Globus pallidus (tissue), 1 donor: ENCODE results near the gene HTATIP2.
"Not testable (repeated sequence)": the region's sequence is repeated elsewhere in the genome, so short reads cannot be mapped to it uniquely, and the experiment has no call there.

Experiments
- DNase-seq: peaks from one replicate; pipeline ENCODE4 v3.0.0-alpha.2; 2015; ENCODE audit warnings: low spot score

HTATIP2 gene

DNA sequence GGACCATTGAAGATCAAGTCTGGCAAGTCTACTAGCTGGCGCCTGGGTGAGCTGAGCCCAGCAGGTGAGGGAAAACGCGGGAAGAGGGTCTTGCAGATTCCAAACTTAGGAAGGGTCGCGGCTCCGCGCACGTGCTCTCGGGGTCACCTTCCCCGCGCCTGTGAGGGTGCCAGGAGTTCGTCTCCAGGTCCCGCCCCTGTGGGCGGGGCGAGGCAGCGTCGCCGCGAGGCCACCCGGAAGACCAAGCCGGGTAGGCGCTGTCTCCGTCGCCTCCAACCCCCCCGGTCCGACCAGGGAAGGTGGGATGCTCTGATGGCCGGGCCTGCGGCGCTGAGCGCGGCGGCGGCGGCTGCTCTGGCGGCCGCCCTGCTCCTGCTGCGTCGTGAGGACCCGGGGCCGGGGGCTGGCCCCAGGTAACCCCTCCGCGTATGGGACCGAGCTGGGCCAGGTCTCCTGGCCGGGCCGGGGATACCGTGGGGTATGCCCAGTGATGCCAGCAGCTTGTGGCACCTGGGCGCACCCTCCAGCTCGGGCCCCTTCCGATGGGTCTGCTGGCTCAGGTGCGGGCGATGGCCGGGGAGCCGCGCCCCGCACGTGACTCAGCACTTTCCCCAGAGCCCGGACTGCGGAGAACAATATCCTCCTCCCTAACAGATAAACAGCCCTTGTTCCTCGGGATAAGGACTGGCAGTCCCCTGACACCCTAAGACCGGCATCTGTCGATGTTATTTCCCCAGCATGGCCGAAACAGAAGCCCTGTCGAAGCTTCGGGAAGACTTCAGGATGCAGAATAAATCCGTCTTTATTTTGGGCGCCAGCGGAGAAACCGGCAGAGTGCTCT is at the start of gene HTATIP2:
Gene HTATIP2, plus strand, starts transcription at position 215 of the 841 bp plus-strand sequence. Its CDS starts 524 bp downstream, at position 739.
- DNase-seq, result peak; percentile 81

DNA sequence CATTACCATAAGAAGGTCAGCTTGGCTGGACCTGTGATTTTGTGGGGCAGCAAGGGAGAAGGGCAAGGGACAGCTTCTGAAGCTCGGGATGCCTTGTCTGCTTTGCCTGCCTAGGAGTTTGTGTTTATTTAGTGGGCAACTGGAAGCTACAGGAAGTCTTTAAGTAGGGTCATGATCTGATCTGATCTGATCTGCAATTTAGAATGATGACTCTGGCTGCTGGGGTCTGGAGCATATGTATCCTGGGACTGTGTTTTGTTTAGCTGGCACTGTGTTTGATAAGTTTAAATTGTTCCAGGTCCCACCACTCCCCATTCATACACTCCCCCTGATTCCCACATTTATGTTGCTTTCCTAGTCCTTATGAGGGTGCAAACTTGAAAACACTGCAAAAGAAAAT is 47.7 kb upstream of the HTATIP2 start:
- DNase-seq, result no peak

DNA sequence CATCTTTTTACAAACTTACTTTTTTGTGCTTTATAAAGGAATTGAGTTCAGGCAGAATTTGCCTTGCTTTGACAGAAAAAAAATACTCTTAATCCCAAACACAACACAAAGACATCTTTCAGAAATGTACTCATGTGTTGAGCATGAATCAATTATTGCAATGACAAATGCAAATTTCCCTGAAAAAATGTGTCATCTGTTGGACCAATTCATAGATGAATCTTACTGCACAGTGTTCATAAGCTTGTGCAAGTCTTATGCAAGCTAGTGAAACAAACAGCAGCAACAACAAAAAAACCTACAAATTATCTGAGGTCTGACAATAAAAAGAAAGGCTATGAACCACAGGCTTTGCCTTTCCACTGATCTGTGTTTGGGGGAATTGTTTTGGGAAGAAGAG is 42.3 kb upstream of the HTATIP2 start:
- peak; percentile 55 for DNase-seq

DNA sequence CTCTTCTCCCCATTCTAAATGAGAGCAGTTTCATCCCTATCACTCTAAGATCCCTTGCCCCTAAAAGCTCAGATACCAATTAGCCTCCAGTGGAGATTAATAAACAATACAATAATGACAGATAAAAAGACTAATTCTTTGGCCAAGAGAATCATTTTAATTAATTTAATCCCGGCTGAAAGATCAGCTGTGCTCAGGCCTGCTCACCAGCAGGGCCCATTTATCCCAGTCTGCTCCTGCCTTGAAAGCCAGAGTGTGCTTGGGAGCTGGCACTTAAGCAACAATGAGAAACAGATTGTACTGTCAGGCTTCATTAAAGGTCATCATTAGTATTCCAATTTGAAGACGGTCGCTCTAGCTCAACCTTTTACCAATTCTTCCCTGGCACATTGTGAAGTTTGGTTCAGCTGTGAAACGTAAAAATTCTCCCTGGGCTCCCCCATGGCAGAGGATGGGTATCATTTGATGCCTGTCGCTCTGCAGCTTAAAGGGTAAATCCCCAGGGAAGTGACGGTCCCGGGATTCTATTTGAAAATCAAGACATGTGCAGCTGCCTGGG is 36.1 kb upstream of the HTATIP2 start:
- DNase-seq, result no peak

DNA sequence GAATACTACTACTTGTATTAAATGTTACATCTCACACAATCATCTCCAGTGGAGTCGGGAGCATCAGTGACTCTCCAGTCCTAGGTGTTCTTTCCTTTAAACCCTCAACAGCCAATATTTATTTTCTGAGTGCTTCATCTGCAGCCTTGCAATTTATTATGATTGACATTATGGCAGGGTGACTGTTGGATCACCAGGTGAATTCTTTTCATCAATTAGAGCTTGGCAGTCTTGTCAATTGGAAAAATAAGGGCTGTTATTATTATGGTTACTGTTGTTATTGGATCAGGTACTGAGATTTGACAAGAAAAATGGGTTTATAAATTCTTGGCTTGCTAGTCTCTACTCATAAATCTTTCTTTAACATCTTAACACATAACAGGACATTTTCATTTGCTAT is 27.5 kb upstream of the HTATIP2 start:
- DNase-seq, result no peak

DNA sequence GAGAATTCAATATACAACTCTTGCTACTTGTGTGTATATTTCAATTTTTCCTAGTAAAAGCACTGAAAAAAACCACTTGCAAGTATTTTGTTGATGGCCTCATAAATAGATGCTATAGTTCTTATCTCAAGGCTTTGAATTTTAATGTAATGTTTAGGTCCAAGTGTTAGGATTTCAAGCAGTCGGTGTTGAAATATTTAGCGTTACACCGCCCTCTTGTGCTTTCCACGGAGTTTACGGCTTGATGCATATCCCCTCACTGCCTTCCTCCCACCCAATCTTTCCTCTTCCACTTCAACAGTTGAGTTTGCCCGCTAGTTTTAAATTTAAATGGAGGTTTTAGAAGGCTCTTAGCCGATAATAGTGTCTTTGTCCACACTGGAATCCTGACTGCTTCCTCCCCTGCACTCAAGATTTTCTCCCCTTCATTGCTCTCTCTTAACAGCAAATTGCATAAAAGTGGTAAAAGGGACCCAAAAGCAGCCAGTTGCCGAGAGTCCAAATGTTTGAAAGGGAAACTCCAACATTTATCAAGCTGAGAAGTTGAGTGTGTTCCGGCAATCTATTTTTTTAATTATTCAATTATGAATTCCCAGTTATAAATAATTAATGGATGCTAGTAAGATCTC is 25.9 kb upstream of the HTATIP2 start:
- DNase-seq, result peak; percentile 62

DNA sequence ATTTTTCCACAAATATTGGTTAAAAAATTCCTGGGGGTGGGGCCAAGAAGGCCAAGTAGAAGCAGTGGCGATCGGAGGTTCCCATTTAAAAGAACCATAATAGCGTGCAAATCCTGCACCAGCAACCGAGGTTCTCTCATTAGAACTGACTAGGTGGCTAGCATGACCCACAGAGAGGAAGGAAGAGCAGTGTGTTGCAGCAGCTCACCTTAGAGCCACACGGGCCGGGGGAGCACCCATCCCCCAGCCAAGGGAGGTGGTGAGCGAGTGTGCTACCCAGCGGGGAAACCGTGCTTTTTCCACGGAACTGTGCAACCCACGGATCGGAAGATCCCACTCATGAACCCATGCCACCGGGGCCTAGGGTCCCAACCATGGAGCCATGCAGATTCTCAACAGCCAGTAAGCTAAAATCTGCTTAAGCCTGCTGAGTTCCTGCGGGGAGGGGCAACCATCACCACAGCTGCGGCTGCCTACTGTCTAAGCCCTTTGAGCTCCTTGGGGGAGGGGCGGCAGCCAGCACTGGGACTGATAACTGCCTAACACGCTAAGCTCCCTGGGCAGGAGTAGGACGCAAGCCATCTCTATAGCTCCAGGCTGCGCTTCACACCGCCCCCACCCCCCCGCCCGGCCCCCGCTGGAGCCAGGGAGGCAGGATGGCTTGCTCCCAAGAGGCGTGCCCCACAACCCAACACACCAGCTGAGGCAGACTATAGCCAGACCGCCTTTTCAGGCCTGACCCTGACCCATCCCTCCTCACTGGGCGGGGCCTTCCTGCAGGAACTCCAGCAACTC is 21.0 kb upstream of the HTATIP2 start:
- no peak for DNase-seq

DNA sequence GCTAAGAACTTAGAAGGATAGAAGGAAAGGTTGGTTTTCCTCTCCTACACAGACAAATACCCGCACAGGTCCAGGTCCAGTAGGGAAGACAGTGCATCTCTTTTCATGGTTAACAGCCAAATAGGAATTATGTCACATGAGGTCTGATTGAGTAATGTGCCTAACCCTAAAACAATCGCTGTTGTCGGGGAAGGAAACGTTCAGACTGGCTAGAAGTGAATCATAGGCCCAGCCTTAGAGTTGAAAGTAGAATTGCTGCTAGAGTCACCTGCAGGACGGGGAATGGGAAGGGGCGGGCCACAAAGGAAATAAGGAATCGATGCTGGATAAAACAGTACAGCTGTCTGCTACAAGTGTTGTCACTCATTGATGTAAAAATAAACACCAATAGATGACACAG is 12.4 kb upstream of the HTATIP2 start:
- no peak for DNase-seq

DNA sequence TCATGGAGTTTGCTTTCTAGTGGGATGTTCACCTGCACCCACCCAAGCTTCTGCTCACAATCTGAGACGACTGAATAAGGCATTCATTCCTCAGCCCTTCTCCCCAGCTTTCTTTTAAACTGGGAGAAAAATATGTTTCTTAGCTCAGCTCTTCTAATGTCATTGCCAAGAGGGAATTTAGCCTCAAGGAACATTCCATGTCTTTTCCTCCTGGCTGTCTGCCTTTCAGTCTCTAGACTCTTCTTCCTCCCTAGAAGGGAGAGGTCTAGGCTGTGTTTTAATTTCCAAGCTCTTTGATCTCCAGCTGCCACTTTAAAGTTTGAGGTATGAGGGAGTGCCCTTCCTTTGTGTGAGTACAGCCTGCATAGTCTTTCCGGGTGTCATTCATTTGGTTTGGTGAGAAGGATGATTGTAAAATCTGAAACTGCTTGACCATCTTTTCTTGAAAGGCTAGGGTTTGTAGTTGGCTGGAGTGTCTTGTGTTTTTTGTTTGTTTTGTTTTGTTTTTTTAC is 11.7 kb upstream of the HTATIP2 start:
- DNase-seq, result no peak

DNA sequence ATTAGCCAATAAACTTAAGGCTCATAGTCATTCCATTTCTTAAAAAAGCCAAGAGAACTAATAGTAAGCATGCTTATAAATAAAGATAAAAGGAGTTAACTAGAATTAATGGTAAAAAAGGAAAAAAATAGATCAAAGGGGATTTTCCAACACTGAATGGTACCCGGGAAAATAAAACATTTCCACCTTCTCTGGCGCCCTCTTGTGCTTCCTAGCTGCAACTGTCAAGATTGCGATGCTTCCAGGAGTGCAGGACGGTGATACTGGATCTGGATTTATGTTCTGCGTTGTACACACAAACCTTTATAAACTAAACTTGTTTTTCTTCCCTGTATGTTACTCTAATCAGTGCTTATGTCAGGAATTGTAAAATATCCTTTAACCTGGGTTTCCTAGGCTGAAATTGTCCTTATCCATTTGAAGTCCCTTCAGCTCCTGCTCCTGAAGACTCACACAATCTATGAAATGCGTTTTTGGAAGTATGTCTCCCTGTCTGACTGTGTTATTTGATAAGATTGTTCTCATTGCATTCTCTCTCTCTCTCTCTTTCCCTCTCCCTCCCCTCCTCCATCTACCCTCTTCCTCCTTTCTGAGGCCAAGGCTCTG is 9.6 kb upstream of the HTATIP2 start:
- no peak for DNase-seq

DNA sequence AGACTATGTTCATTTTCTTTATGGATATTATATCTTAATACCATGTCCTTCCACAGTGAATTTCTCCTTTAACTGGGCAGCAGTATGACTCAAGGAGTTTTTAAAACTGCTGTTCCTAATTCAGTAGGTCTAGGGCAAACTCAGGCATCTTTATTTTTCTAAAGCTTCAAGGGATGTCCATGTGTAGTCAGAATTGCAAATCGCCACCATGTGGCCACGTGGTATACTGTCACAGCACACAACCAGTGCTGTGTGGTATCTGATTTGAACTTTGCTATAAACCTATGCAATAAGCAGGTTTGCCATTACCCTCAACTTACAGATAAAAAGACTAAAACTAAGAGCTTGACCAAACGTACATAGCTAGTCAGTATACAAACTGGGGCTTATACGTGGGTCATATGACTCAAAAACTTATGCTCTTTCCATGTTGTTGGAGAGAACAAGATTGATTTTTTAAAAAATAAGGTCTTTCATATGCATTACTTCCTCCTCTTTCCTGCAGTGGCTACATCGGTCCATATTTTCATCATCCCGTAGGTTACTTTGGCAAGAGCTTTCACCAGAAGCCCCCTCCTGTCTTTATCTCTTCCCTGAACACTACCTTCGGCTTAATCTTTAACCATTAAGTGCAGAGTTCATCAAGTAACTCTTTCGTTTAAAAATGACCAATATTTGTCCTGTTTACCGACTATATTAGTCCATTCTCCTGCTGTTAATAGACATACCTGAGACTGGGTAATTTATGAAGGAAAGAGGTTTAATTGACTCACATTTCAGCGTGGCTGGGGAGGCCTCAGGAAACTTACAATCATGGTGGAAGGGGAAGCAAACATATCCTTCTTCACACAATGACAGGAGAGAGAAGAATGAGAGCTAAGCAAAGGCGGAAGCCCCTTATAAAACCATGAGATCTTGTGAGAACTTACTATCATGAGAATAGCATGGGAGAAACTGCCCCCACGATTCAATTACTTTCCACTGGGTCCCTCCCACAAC is 8.0 kb upstream of the HTATIP2 start:
- DNase-seq, result no peak

DNA sequence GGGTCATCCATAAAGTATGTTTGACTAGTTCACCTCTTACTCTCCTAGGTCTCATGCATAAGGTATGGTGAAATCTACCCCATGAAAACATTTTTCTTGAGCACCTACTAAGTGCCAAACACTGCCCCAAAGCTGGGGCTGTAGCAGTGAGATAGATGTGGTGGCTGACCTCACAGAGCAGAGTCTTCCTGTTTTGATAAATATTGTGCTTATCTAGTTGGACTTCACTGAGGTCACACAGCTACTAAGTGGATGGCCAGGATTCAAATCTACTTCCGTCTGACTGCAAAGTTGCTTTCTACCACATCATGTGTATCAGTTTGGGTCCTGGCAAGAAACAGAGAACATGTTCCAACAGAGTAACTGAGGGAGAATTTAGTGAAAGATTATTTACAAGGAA is 6.4 kb upstream of the HTATIP2 start:
- DNase-seq, result no peak

DNA sequence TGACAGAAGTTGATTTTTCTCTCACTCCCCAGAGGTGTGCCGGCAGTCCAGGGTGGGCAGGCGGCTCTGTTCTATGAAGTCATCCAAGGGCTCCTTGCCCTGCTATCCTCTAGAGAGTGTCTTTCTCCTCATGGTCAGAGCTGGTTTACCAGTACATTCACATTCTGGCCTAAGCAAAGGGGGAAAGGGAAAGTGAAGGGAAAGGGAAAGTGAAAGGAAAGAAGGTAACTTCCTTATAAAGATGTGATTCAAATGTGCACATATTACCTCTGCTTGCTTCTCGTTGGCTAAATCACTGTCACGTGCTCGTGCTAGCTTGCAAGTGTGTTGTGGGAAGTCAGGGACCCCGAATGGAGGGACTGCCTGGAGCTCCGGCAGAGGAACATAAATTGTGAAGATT is 2.9 kb upstream of the HTATIP2 start:
- DNase-seq, result no peak

DNA sequence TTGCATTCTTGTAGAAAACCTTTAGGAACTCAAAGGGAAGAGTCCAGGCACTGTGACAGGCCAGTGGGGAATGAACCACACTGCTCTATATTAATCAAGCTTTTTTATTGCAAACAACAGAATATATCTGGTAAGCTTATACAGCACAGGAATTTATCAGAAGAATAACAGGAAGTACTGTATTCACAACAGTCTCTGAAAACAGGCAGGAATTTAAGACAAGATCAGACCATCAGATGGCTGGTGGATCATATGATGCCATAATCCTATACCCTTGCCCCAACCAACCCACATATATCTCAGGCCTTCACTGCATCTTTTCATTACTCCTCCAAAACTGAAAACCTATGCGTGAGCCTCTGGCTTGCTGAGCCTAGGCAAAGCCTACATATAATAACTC is 1.0 kb upstream of the HTATIP2 start:
- DNase-seq, result no peak

DNA sequence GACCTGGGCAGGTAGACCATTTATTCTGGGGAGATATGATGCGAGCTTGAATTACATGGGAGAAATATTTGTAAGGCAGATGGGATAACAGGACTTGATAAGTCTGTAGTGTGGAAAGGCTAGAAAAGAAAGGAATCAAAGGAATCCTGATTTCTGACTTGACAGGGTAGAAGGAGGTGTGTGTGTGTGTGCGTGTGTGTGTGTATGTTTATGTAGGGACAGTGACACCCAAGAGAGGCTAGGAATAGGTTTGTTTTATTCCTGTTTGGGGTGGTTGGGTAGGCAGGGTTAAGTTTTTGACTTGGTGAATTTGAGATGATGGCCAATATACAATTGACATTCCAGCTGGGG is 390 bp upstream of the HTATIP2 start:
- no peak for DNase-seq

DNA sequence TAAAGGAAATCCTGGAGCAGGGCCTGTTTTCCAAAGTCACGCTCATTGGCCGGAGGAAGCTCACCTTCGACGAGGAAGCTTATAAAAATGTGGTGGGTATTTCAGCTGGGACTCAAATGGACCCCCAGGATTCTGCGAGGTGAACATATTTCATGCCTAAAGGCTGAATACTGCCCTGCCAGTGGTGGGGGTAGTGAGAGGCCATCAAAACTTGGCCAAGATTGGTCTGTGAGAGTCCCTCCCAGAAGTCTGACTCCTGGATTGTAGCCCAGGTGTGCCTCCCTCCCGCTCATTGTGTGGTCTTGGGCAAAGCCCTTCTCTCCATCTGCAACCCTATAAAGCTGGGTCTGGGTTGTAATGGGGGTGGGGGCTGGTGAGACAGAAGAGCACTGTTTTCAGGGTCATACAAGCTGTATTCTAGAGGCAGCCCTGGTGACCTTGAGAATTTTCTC is 853 bp downstream of the HTATIP2 start:
- peak; percentile 49 for DNase-seq

DNA sequence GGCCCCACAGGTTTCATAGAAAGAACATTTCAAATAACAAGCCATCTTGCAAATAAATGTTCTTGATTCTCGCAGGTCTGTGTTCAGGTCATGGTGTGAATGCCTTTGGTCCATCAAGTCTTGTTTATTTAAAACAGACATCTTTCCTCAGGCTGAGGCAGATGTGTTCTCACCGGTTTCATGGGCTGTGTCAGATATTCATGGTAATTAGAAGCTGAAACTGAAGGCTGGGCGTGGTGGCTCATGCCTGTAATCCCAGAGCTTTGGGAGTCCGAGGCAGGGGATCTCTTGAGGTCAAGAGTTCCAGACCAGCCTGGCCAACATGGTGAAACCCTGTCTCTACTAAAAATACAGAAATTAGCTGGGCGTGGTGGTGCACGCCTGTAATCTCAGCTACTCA is 2.0 kb downstream of the HTATIP2 start:
- DNase-seq, result not testable (repeated sequence)

DNA sequence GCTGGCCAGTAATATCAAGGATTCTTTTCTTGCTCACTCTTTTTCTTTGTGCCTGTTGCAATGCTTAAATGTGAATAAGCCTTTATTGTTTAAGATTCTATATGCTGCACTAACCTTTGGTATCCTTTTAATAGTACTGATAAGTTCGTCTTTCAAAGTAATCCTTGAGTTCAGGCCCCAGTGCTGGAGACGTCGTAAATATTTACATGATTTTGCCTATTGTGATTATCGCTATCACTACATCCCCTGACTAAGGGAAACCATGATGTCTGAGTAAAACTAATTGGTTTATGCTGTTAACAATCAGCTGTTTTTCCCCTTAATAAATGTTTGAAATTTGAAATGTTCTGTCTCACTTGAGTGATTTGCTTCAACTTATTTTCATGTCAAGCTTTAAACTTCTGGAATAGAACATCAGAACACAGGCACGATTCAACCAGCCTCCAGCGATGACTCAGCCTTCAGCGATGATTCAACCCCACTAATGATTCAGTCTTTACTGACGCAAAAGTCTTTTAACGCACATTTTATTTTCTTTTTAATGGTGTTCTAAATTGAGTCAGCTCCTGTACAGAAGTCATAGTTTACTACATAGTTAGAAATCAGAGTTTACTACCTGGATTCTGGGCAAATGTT is 3.9 kb downstream of the HTATIP2 start:
- peak; percentile 80 for DNase-seq

DNA sequence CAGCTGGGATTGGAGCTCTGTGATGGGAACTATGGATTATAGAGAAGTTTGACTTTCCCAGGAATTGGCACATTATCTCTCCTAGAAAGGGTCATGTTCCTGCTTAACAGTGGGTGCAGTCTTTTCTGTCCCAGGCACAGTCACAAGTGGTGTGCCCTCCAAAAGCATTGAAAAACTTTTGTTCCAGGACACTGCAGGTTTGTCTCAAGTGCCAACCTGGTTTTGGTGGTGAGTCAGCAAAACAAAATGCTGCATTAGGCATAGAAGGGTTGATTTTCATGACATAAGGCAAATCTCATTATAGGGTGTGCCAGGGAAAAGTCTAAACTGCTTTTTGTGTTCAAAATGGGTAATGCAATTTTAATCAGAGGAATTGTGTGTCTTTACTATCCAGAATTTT is 4.9 kb downstream of the HTATIP2 start:
- no peak for DNase-seq

DNA sequence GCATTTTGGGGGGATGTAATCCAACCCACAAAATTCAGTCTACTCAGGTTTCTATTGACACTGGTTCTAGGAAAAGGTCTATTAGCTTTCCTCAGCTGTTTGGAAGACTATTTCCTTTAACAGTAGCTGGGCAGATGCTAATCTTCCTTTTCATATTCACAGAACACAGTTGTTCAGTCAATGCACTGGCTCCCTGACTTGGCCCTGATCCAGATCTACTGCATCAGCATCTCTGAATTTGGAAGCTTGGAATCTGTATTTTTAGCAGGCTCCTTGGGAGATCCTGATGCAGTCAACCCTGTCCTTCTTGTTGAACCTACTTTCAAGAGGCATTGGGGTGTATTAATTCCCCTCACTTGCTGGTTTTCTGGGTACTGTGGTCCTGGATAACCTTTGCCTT is 6.3 kb downstream of the HTATIP2 start:
- DNase-seq, result no peak
